ENCODE data around the gene TLCD1.

The TLCD1 gene, protein sequence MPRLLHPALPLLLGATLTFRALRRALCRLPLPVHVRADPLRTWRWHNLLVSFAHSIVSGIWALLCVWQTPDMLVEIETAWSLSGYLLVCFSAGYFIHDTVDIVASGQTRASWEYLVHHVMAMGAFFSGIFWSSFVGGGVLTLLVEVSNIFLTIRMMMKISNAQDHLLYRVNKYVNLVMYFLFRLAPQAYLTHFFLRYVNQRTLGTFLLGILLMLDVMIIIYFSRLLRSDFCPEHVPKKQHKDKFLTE

DNA sequence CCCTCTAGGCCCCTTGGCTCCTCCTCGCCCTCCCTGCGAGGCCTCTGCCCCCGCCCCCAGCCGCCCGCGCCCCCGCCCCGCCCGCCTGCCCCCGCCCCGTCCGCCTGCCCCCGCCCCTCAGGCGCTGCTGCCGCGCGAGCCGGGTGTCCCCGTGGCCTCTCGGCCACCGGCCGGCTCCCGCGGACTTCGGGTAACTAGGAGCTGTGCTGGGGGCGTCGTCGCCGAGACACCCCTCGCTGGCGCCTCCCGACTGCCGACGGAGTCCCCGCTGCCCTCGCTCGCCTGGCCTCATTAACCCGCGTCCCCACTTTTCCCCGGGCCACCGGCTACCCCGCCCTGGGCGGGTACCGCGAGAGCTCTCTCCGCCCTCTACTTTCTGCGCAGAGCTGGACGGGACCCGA is at the start of gene TLCD1:
Gene TLCD1, minus strand, starts transcription at position 8 of the 401 bp plus-strand sequence. CDS start 136 bp downstream, outside the sequence.
- no peak for DNase-seq (ENCODE audit: low read depth, low spot score)

GRCh38 chr17:28774206-28774605 is 48.2 kb upstream of the TLCD1 start:
- DNase-seq (ENCODE audit: low read depth, low spot score), result no peak

- DNase-seq (ENCODE audit: low read depth, low spot score), result no peak
These were observed 47.7 kb upstream of the TLCD1 start for GRCh38 chr17:28773736-28774135.

DNA sequence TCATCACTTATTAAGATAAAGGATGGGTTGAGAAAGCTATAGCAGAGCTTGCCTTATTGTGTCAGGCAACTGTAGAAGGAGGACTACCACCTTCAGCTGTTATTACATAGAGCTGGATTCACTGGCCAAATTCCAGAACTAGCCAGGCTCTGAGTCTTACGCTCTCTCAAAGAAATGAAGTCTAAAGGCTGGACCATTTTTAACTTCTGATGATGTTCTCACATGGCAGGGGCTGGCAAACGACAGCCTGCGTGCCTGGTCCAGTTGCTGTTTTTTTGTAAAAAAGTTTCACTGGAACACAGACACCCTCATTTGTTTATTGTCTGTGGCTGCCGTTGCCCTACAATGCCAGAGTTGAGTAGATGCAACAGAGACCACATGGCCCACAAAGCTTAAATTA is 39.0 kb upstream of the TLCD1 start:
- DNase-seq (ENCODE audit: low read depth, low spot score), result no peak

GRCh38 chr17:28763804-28764266 is 37.8 kb upstream of the TLCD1 start:
- no peak for DNase-seq (ENCODE audit: low read depth, low spot score)

DNA sequence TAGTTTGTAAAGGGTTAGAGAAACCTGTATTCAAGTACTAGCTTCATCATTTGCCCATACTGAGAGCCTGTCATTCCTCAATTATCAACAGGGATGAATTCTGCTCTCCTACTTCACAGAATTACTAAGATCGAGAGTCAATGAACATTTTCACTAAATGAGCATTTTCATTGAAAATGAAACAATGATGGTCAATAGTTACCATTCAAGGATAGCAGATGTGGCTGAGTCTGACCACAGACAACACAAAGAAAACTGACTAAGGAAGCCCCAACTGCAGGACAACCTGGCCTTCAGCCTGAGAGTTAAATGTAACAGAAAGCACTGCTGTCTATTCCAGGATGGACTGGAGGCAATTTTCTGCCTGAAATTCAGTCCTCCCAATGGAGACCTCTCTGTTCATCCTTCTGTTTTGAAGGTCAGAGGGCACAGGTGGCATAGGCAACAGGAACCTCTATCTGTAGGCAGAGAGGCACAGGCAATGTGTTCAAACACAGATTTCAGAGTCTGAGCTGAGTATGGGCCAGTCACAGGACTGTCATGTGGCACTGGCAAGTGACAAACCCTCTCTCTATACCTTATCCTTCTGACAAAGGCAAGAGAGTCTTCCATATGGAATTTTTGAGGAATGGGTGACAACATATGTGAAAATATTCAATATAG is 37.2 kb upstream of the TLCD1 start:
- DNase-seq (ENCODE audit: low read depth, low spot score), result no peak

- peak; percentile 91 for DNase-seq (ENCODE audit: low read depth, low spot score)
These were observed 34.8 kb upstream of the TLCD1 start for GRCh38 chr17:28760601-28761562.

DNA sequence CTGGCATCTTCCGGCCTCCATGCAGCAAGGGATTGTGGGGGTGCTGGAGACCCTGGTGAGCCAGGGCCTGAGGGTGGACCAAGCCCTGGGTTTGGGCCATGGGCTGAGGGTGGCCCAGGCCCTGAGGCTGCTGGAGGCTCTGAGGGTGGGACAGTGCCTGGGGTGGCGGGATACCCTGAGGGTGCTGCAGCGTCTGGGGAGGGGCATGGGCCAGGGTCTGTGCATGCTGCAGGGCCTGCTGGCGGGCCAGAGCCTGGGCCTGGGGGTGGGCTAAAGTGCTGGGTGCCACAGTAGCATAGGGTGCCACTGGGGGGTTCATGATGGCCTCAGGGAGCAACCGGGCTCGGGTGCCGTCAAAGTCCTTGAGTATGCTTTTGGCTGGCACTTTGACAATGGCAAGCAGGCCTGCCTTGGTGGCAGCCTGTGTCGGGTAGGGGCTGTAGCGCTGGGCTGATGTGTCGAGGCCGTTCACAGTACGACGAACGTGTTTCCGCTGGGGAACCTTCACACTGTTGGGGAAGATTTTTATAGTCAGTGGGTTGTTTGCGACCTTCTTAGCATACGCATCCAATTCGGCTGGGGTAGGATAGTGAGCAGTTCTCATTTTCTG is 33.3 kb upstream of the TLCD1 start:
- no peak for DNase-seq (ENCODE audit: low read depth, low spot score)

- DNase-seq (ENCODE audit: low read depth, low spot score), result no peak
These were observed 32.5 kb upstream of the TLCD1 start for GRCh38 chr17:28758411-28759121.

- no peak for DNase-seq (ENCODE audit: low read depth, low spot score)
These were observed 30.2 kb upstream of the TLCD1 start for GRCh38 chr17:28756049-28756804.

GRCh38 chr17:28755486-28755885 is 29.5 kb upstream of the TLCD1 start:
- no peak for DNase-seq (ENCODE audit: low read depth, low spot score)

GRCh38 chr17:28751600-28752366 is 25.8 kb upstream of the TLCD1 start:
- no peak for DNase-seq (ENCODE audit: low read depth, low spot score)

DNA sequence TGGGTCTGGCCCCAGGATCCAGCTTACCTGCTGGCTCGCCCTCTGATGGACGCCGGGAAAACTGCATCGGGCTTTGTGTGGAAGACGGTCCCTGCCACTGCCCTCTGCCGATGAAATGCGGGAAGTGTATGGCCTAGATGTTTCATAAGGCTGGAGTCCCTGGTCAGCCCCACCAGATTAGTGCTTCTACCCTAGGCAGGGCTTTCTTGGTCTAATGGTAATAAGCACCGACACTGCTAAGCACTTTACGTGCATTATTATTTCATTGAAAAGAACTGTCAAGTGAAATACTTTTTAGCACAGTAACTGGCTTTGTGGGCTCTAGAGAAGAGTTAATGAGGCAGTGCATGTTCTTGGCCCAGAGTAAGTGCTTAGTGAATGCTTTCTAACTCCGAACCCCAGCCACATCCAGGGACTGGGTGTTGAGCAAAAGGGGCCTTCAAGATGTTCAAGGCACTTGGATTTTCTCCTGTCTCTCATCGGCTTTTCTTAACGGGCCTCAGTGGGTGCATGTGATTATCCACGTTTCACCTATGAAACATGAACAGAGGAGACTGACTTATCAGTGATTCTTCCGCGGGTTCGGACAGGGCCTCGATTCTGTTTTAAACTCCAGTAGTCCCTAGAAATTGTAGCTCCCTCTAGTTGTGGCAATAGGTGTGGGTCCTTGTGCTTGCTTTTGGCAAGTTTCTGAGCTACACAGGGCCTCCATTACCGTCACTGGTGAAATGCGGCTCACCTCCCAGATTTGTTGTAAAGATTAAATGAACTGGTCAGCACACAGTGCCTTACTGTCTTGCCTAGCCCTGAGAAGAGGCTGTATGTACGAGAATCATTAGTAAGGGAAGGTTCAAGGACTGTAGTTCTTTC is 24.4 kb upstream of the TLCD1 start:
- DNase-seq (ENCODE audit: low read depth, low spot score), result peak; percentile 50

DNA sequence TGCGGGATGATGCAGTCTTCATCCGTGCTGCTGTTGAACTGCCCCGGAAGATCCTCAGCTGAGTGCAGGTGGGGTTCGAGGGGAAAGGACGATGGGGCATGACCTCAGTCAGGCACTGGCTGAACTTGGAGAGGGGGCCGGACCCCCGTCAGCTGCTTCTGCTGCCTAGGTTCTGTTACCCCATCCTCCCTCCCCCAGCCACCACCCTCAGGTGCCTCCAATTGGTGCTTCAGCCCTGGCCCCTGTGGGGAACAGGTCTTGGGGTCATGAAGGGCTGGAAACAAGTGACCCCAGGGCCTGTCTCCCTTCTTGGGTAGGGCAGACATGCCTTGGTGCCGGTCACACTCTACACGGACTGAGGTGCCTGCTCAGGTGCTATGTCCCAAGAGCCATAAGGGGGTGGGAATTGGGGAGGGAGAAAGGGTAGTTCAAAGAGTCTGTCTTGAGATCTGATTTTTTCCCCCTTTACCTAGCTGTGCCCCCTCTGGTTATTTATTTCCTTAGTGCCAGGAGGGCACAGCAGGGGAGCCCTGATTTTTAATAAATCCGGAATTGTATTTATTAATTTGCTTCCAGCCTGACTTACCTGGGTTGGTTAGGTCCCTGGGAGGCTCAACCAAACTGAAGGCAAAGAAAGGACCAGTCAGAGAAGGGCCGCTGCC is 23.6 kb upstream of the TLCD1 start:
- no peak for DNase-seq (ENCODE audit: low read depth, low spot score)

GRCh38 chr17:28748852-28749515 is 23.0 kb upstream of the TLCD1 start:
- DNase-seq (ENCODE audit: low read depth, low spot score), result no peak

DNA sequence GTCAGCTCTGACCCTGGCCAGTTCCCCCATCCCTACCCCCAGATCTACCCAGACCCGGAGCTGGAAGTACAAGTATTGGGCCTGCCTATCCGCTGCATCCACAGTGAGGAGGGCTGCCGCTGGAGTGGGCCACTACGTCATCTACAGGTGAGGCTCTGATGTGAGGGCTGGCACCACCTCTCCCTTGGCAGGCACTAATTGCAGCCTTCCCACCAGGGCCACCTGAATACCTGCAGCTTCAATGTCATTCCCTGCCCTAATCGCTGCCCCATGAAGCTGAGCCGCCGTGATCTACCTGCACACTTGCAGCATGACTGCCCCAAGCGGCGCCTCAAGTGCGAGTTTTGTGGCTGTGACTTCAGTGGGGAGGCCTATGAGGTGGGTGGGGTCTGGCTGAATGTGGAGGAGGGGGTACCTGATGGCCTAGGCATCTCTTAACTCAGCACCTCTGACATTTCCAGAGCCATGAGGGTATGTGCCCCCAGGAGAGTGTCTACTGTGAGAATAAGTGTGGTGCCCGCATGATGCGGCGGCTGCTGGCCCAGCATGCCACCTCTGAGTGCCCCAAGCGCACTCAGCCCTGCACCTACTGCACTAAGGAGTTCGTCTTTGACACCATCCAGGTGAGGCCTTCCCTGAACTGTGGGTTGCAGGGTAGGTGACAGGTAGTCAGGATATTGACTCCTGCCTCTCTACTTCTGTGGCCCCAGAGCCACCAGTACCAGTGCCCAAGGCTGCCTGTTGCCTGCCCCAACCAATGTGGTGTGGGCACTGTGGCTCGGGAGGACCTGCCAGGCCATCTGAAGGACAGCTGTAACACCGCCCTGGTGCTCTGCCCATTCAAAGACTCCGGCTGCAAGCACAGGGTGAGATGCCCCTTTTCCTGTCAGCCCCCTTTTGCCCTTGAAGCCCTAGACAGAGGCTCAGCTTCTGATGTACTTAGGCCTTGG is 22.0 kb upstream of the TLCD1 start:
- DNase-seq (ENCODE audit: low read depth, low spot score), result no peak
